Panc1 (cell line): ENCODE data around the gene JMJD1C. TPM values are rescaled to one million over a fixed set of nuclear protein-coding genes. Genes with fewer than 3 reads are reported as not detected.

ENCODE experiments used
- ATAC-seq: fragments of 200-7000 bp; cut with Tn5 transposase; 2 replicates; pipeline ENCODE4 v1.9.1; 2020; ENCODE audit warnings: mild to moderate bottlenecking, moderate library complexity
- BruUV-seq: library from RNA; stranded (reverse); fragments of 400-500 nt; replicated peaks from 2 replicates; lab custom pipeline; 2021; lab: Mats Ljungman, UMichigan
- CTCF ChIA-PET: fragments of 300-600 bp; sonication (Branson Sonifier 250); formaldehyde crosslinking; loops from one replicate; lab custom pipeline; 2022; ENCODE audit warnings: antibody characterized with exemption; lab: Charles Lee
- POLR2A ChIA-PET: fragments of 300-600 bp; sonication (Branson Sonifier 250); formaldehyde crosslinking; loops from one replicate; lab custom pipeline; 2022; ENCODE audit warnings: antibody characterized with exemption; lab: Charles Lee
- DNase-seq: peaks from one replicate; pipeline ENCODE4 v3.0.0-alpha.2; 2010; ENCODE audit warnings: low read depth, low spot score
- H3K27ac ChIP-seq: 2 replicates; pipeline ENCODE4 v1.5.1; 2011; ENCODE audit warnings: mild to moderate bottlenecking, low read length, inconsistent platforms
- H3K27me3 ChIP-seq: fragments of 200-500 bp; sonication (Bioruptor generic); 2 replicates; pipeline ENCODE4 v1.6.0; 2014; ENCODE audit warnings: low read length, inconsistent platforms; ENCODE audit not compliant: control insufficient read depth, insufficient read depth
- H3K36me3 ChIP-seq: fragments of 200-500 bp; sonication (Bioruptor generic); 2 replicates; pipeline ENCODE4 v1.5.1; 2014; ENCODE audit warnings: inconsistent platforms, mild to moderate bottlenecking, low read length, moderate library complexity; ENCODE audit not compliant: control insufficient read depth, insufficient read depth
- H3K4me1 ChIP-seq: 2 replicates; pipeline ENCODE4 v1.5.1; 2011; ENCODE audit warnings: inconsistent platforms, mild to moderate bottlenecking, low read length, moderate library complexity; ENCODE audit not compliant: control insufficient read depth, insufficient read depth
- H3K4me3 ChIP-seq, 2 experiments: 2 replicates each; pipeline ENCODE4 v1.5.1; 2011 to 2012; ENCODE audit warnings: low read depth in 2 of 2, low read length in 2 of 2, mild to moderate bottlenecking in 2 of 2, inconsistent platforms in 1 of 2, moderate library complexity in 1 of 2
- H3K9me3 ChIP-seq: fragments of 200-500 bp; sonication (Bioruptor generic); 2 replicates; pipeline ENCODE4 v1.5.1; 2014; ENCODE audit warnings: low read depth, mild to moderate bottlenecking, inconsistent platforms, low read length, moderate library complexity; ENCODE audit not compliant: control insufficient read depth, insufficient read depth
- CTCF ChIP-seq: fragments of 450-650 bp; IDR thresholded peaks from 2 replicates; pipeline ENCODE4 v1.5.1; 2017; ENCODE audit warnings: mild to moderate bottlenecking
- POLR2AphosphoS5 ChIP-seq: IDR thresholded peaks from 2 replicates; pipeline ENCODE4 v1.6.1; 2012; ENCODE audit warnings: mild to moderate bottlenecking, low read depth, low read length, moderate library complexity
- REST ChIP-seq, 2 experiments: IDR thresholded peaks; 2 replicates each; pipeline ENCODE4 v1.6.1; 2011 to 2012; ENCODE audit warnings: low read depth in 2 of 2, control low read depth in 1 of 2, low read length in 1 of 2, mild to moderate bottlenecking in 1 of 2, moderate library complexity in 1 of 2; ENCODE audit not compliant: insufficient read depth in 1 of 2
- SIN3A ChIP-seq: IDR thresholded peaks from 2 replicates; pipeline ENCODE4 v1.6.1; 2012; ENCODE audit warnings: low read depth, mild to moderate bottlenecking, low read length, moderate library complexity, borderline replicate concordance; ENCODE audit not compliant: insufficient read depth
- TCF7L2 ChIP-seq: IDR thresholded peaks from 2 replicates; pipeline ENCODE4 v1.6.1; 2011; ENCODE audit warnings: mild to moderate bottlenecking, low read depth, low read length, inconsistent platforms
- in situ Hi-C: cut with HindIII; loops from 2 replicates; pipeline ENCODE4 v1.10.0; 2016; ENCODE audit warnings: low sequenced_read_pairs, low pct_unique_long_range_greater_than_20kb
- intact Hi-C: fragments of 100-400 bp; cut with micrococcal nuclease; formaldehyde crosslinking; loops from one replicate; pipeline ENCODE4 v1.10.0; 2022; ENCODE audit not compliant: unreplicated experiment
- total RNA-seq: library from RNA; stranded (reverse); gene quantifications from one replicate; pipeline ENCODE4 v1.2.1, GENCODE V29; 2021; ENCODE audit not compliant: unreplicated experiment

The JMJD1C gene
- total RNA-seq, 1 experiment from 2014 or later, result 88.3 TPM

- ATAC-seq (0 out of 2 replicates have a peak, but pooled peaks have one; percentile 45), DNase-seq (no peak)
- peak overlapping the region; percentile 44; the same call in 1 of the 2 replicates for H3K27ac ChIP-seq
- peaks cover 34% of the 10 kb centered on the region for H3K4me1 ChIP-seq
- TF ChIP-seq TCF7L2 (no peak), SIN3A (no peak), POLR2AphosphoS5 (no peak), CTCF (no peak), REST (IDR thresholded peaks at IDR 0.05; ENCODE audit: insufficient read depth in 1 of 2, low read depth in 2 of 2, low read length in 1 of 2) (no peak)
- intact Hi-C loops (no loop called here), in situ Hi-C loops (no loop called here)
- no peaks in the 10 kb centered on the region for H3K36me3 ChIP-seq
- POLR2A ChIA-PET, result no interaction called here
- no TSS peak for BruUV-seq
- H3K9me3 ChIP-seq, result no peaks in the 10 kb centered on the region
- no peaks in the 10 kb centered on the region for H3K27me3 ChIP-seq
- H3K4me3 ChIP-seq, result no peak overlapping the region
- CTCF ChIA-PET, result no interaction called here
Observed at GRCh38 chr10:63415640-63416244, 50.0 kb downstream of the JMJD1C start.

GRCh38 chr10:63414481-63415260 is 51.1 kb downstream of the JMJD1C start:
- Histone ChIP-seq H3K9me3 (no peaks in the 10 kb centered on the region), H3K4me1 (peaks cover 35% of the 10 kb centered on the region), H3K4me3 (no peak overlapping the region), H3K27ac (no peak overlapping the region), H3K36me3 (no peaks in the 10 kb centered on the region), H3K27me3 (no peaks in the 10 kb centered on the region)
- POLR2A ChIA-PET, result interaction anchor here (0.6 to 0.7 kb wide), 2 partner anchors 19 to 130 kb away, joined by 5 to 8 read pairs; no protein-coding TSS in a partner anchor
- TF ChIP-seq REST (IDR thresholded peaks at IDR 0.05; ENCODE audit: insufficient read depth in 1 of 2, low read depth in 2 of 2, low read length in 1 of 2) (no peak), TCF7L2 (no peak), SIN3A (no peak), POLR2AphosphoS5 (no peak), CTCF (no peak)
- intact Hi-C loops (no loop called here), in situ Hi-C loops (no loop called here)
- DNase-seq, result no peak
- CTCF ChIA-PET, result no interaction called here
- ATAC-seq, result no peak
- no TSS peak for BruUV-seq
